WI38 (cell line): ENCODE results near the gene OR6K3.

Experiments
- H3K4me3 ChIP-seq: 2 replicates; pipeline ENCODE4 v1.5.1; 2011; ENCODE audit warnings: low read depth, mild to moderate bottlenecking, control low read depth, low read length
- TF ChIP-seq, protein P1 (sequence below): IDR thresholded peaks from 2 replicates; pipeline ENCODE4 v1.5.1; 2012; ENCODE audit warnings: low read depth, mild to moderate bottlenecking, control low read depth, low read length

Gene OR6K3

DNA sequence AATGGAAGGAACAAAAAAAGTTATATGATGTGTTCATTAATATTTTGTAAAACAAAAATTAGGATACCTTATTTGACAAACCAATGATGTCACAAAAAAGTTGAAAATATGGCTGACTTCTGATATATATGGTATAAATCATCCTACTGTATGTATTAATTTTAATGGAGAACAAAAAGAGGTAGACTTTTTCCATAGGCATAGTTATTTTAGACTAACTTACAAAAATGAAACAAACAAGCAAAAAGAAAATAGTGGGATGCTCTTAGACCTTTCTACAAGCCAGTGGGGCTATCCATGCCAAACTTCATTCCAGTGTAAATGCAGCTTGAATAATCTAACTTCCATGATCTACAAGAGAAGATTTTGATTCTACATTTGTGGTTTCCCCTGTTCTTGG, 33.5 kb downstream of the OR6K3 start:
- TF ChIP-seq, protein P1, sequence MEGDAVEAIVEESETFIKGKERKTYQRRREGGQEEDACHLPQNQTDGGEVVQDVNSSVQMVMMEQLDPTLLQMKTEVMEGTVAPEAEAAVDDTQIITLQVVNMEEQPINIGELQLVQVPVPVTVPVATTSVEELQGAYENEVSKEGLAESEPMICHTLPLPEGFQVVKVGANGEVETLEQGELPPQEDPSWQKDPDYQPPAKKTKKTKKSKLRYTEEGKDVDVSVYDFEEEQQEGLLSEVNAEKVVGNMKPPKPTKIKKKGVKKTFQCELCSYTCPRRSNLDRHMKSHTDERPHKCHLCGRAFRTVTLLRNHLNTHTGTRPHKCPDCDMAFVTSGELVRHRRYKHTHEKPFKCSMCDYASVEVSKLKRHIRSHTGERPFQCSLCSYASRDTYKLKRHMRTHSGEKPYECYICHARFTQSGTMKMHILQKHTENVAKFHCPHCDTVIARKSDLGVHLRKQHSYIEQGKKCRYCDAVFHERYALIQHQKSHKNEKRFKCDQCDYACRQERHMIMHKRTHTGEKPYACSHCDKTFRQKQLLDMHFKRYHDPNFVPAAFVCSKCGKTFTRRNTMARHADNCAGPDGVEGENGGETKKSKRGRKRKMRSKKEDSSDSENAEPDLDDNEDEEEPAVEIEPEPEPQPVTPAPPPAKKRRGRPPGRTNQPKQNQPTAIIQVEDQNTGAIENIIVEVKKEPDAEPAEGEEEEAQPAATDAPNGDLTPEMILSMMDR = no peak
- no peak overlapping the region for H3K4me3 ChIP-seq

DNA sequence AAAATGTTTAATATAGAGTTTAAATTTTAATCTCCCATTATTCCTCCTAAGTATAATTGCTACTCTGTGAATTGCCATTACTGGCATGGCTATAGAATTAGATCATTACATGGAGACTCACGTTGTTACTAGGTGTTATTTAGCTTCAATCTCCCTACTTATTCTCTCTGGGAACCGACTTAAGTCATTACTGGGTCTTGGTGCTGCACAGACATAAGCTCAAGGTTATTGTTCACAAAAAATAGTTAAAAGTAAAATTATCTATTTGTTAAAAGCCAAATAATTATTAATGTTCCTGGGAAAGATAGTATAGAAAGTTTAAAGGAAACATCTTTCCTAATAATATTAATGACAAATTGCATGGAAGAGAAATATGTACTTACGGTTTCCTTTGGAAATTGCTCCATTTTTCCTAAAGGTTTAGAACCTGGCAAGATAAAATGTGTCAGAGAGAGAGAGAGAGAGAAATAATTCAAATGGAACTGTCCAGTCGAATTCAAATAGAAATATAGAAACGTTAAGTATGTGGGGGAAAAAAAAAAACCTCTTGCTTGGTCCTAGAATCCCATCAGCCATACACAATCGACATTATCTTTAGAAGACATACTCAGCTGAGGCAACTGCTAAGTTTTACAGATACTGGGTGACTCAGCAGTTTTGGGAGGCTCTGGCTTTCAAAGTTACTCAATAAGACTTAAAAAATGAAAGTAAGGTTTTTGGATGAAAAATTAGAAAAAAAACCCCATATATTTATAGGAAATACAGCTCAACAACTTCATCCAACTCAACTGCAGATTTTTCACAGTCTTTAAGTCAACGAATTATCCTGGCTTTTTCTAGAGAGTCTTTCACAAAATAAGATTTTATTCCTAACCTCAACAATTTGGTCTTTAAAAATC, 34.2 kb downstream of the OR6K3 start, which contains the start of gene SPTA1:
Gene SPTA1 (minus strand): TSS at position 605 of the 899 bp plus-strand sequence. CDS start 198 bp downstream, at position 407.
- TF ChIP-seq, protein P1 = no peak
- H3K4me3 ChIP-seq = no peak within 1 kb of the TSS

GRCh38 chr1:158685085-158685484, 35.4 kb downstream of the OR6K3 start:
- TF ChIP-seq, protein P1 = no peak

DNA sequence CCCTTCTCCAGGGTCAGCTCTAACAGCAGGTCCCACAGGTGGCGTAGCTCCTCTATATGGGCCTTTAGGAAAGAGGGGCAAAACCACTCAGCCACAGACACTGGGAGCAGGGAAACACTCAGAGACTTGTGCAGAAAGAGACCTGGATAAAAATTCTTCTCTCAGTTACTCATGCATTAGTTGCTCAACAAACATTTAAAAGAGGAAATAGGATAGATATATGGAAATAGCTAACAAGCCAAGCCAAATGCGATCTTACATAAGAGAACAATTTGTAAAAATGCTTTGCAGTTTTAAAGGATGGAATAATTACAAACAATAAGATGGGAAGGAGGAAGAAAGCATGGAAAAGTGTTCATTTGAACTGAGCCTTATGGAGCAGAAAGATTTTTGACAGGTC, 38.9 kb downstream of the OR6K3 start:
- H3K4me3 ChIP-seq = no peak overlapping the region
- TF ChIP-seq, protein P1 = no peak

More at GRCh38 chr1:158685085-158685484, 35.4 kb downstream of the OR6K3 start:
- no peak overlapping the region for H3K4me3 ChIP-seq

DNA sequence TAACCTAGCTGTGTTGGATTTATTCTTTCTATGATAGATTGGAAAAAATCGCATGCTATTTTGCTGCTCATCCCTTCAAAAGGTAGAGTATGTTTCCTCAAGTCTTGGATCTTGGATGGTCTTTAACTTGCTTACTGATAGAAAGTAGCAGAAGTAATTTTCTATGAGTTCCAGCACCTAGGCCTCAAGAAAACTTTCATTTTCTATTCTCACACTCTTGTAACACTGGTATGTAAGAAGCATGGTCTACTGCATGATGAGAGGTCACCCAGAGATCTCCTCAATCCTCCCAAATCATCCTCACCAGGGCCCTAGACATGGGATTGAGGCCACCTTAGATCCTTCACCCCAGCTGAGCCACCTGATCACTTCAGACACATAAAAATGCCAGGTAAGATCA, 41.2 kb downstream of the OR6K3 start:
- no peak overlapping the region for H3K4me3 ChIP-seq
- TF ChIP-seq, protein P1 = no peak

DNA sequence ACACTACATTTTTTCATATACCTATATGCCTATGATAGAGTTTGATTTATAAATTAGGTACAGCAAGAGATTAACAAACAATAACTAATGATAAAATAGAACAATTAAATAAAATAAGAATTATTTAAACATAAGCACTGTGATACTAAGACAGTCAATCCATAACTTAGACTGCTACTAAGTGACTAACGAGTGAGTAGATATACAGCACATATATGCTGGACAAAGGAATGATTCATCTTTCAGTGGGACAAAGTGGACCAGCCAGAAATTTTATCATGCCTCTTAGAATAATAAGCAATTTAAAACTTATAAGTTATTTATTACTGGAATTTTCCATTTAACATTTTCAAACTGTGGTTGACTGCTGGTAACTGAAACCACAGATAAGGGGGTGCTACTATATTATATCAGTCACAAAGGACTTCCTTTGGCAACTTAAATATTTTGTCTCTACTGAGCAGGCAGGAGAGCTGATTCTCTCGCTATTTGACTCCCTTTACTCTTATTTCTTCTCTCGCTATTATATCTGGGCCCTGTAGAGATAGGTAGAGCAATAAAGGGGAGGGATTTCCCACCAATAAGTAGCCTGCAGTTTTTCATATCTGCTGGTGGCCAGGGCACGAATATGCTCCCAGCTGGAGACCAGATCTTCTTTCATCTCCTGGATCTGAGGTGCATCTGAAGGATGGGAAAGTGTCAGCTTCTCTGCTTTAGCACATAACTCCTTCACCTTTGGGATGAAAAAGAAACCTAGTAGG, 44.8 kb downstream of the OR6K3 start:
- no peak overlapping the region for H3K4me3 ChIP-seq
- TF ChIP-seq, protein P1 = no peak
